HepG2 (cell line): ENCODE data around the gene CLPTM1L. TPM values are rescaled to one million over a fixed set of nuclear protein-coding genes. Genes with fewer than 3 reads are reported as not detected.

Source experiments
- FOXC1 ChIP-seq: sonication (generic); formaldehyde crosslinking; IDR thresholded peaks from 2 replicates; pipeline ENCODE4 v1.8.0; 2022; ENCODE audit warnings: mild to moderate bottlenecking, missing genetic modification reagents, borderline replicate concordance
- GABPB1 ChIP-seq: IDR thresholded peaks from 2 replicates; pipeline ENCODE4 v1.6.1; 2016; ENCODE audit warnings: mild to moderate bottlenecking, missing genetic modification reagents, moderate library complexity, missing compliant biosample characterization
- KDM2A ChIP-seq: sonication (generic); formaldehyde crosslinking; IDR thresholded peaks from 2 replicates; pipeline ENCODE4 v1.4.0; 2020; ENCODE audit warnings: low read depth, missing genetic modification reagents, borderline replicate concordance
- MAZ ChIP-seq, 2 experiments: sonication (generic) in 1 of 2; formaldehyde crosslinking in 1 of 2; IDR thresholded peaks; 2 replicates each; pipeline versions ENCODE4 v1.5.0 to v1.6.1; 2012 to 2020; ENCODE audit warnings: low read depth in 2 of 2, mild to moderate bottlenecking in 2 of 2, borderline replicate concordance in 1 of 2, improper control_type of control experiment in 1 of 2, low read length in 1 of 2, missing genetic modification reagents in 1 of 2, moderate library complexity in 1 of 2
- MXD1 ChIP-seq: sonication (generic); formaldehyde crosslinking; IDR thresholded peaks from 2 replicates; pipeline ENCODE4 v1.4.0; 2020; ENCODE audit warnings: mild to moderate bottlenecking, missing genetic modification reagents
- NFATC3 ChIP-seq: sonication (generic); formaldehyde crosslinking; IDR thresholded peaks from 2 replicates; pipeline ENCODE4 v1.5.1; 2020; ENCODE audit warnings: mild to moderate bottlenecking, missing genetic modification reagents
- NONO ChIP-seq, 2 experiments: fragments of 450-650 bp in 1 of 2; sonication (generic) in 1 of 2; formaldehyde crosslinking in 1 of 2; IDR thresholded peaks in 1 of 2; conservative IDR thresholded peaks in 1 of 2; 2 replicates each; pipeline versions ENCODE4 v1.6.1 to v1.8.0; 2017 to 2022; ENCODE audit warnings: mild to moderate bottlenecking in 1 of 2, missing genetic modification reagents in 1 of 2, moderate library complexity in 1 of 2
- NPAS2 ChIP-seq: sonication (generic); formaldehyde crosslinking; IDR thresholded peaks from 2 replicates; pipeline ENCODE4 v1.8.0; 2022; ENCODE audit warnings: mild to moderate bottlenecking, missing genetic modification reagents, borderline replicate concordance
- RXRA ChIP-seq: sonication (generic); formaldehyde crosslinking; IDR thresholded peaks from 2 replicates; pipeline ENCODE4 v1.5.1; 2020; ENCODE audit warnings: missing genetic modification reagents
- RXRB ChIP-seq: IDR thresholded peaks from 2 replicates; pipeline ENCODE4 v1.6.1; 2016; ENCODE audit warnings: borderline replicate concordance, missing genetic modification reagents, missing compliant biosample characterization
- SAP130 ChIP-seq: IDR thresholded peaks from 2 replicates; pipeline ENCODE4 v1.6.1; 2016; ENCODE audit warnings: low read depth
- SMC3 ChIP-seq: IDR thresholded peaks from 2 replicates; pipeline ENCODE4 v1.6.1; 2011; ENCODE audit warnings: low read length, improper control_type of control experiment
- SP4 ChIP-seq: sonication (generic); formaldehyde crosslinking; IDR thresholded peaks from 2 replicates; pipeline ENCODE4 v1.8.1; 2023; ENCODE audit warnings: mild to moderate bottlenecking, missing genetic modification reagents
- ZBTB14 ChIP-seq: sonication (generic); formaldehyde crosslinking; IDR thresholded peaks from 2 replicates; pipeline ENCODE4 v1.4.0; 2020; ENCODE audit warnings: missing genetic modification reagents
- ZFP36L2 ChIP-seq: sonication (generic); formaldehyde crosslinking; IDR thresholded peaks from 2 replicates; pipeline ENCODE4 v1.4.0; 2020; ENCODE audit warnings: missing genetic modification reagents
- ZFP82 ChIP-seq: sonication (generic); formaldehyde crosslinking; IDR thresholded peaks from 2 replicates; pipeline ENCODE4 v1.5.1; 2020; ENCODE audit warnings: mild to moderate bottlenecking, missing genetic modification reagents, borderline replicate concordance
- ZNF468 ChIP-seq: sonication (generic); formaldehyde crosslinking; IDR thresholded peaks from 2 replicates; pipeline ENCODE4 v1.8.0; 2022; ENCODE audit warnings: mild to moderate bottlenecking, moderate library complexity, missing genetic modification reagents
- ZNF547 ChIP-seq: sonication (generic); formaldehyde crosslinking; IDR thresholded peaks from 2 replicates; pipeline ENCODE4 v1.5.1; 2020; ENCODE audit warnings: mild to moderate bottlenecking, missing genetic modification reagents
- ZNF598 ChIP-seq: sonication (generic); formaldehyde crosslinking; IDR thresholded peaks from 2 replicates; pipeline ENCODE4 v1.5.1; 2020; ENCODE audit warnings: mild to moderate bottlenecking, missing genetic modification reagents, borderline replicate concordance
- ZNF607 ChIP-seq: sonication (generic); formaldehyde crosslinking; IDR thresholded peaks from 2 replicates; pipeline ENCODE4 v1.5.1; 2020; ENCODE audit warnings: missing genetic modification reagents, mild to moderate bottlenecking, borderline replicate concordance
- ZNF768 ChIP-seq: sonication (generic); formaldehyde crosslinking; IDR thresholded peaks from 2 replicates; pipeline ENCODE4 v1.4.0; 2020; ENCODE audit warnings: missing genetic modification reagents
- ZNF782 ChIP-seq: sonication (generic); formaldehyde crosslinking; IDR thresholded peaks from 2 replicates; pipeline ENCODE4 v1.4.0; 2020; ENCODE audit warnings: missing genetic modification reagents, mild to moderate bottlenecking, borderline replicate concordance
- polyA plus RNA-seq, 8 experiments: library from polyadenylated mRNA; depleted of rRNA in 3 of 8; stranded (reverse) in 7 of 8; unstranded in 1 of 8; fragments of >200 nt; fragmentation: Illumina TruSeq in 4 of 8; extraction: Trizol in 4 of 8; gene quantifications; 2 replicates each; pipeline versions ENCODE4 v1.2.1 to v1.2.3, GENCODE V29; 2011 to 2016; ENCODE audit warnings: low read depth in 4 of 8, missing spikeins in 1 of 8, mixed read lengths in 1 of 8; ENCODE audit not compliant: insufficient read depth in 1 of 8
- total RNA-seq, 5 experiments: library from RNA; depleted of rRNA; stranded (reverse); fragments of >200 nt; fragmentation: Illumina TruSeq; extraction: Trizol; gene quantifications; 2 replicates each; pipeline ENCODE4 v1.2.3, GENCODE V29; 2016; ENCODE audit warnings: low read depth in 1 of 5
- TF ChIP-seq, protein P1 (sequence below): sonication (generic); formaldehyde crosslinking; IDR thresholded peaks from 2 replicates; pipeline ENCODE4 v1.4.0; 2020; ENCODE audit warnings: missing genetic modification reagents
- TF ChIP-seq, protein P2 (sequence below): sonication (generic); formaldehyde crosslinking; IDR thresholded peaks from 2 replicates; pipeline ENCODE4 v1.5.0; 2020; ENCODE audit warnings: missing genetic modification reagents, mild to moderate bottlenecking, borderline replicate concordance
- TF ChIP-seq, protein P3 (sequence below): sonication (generic); formaldehyde crosslinking; IDR thresholded peaks from 2 replicates; pipeline ENCODE4 v1.4.0; 2020; ENCODE audit warnings: mild to moderate bottlenecking, missing genetic modification reagents

CLPTM1L gene
- total and polyA plus RNA-seq, 2 of the 13 experiments (the other 11 are each of a cell fraction or from before 2014, with no cell fraction given) = 80.3 to 124 TPM

GRCh38 chr5:1294835-1295649 is 49.9 kb downstream of the CLPTM1L start, which contains the start of gene TERT (continued):
- no peak for TF ChIP-seq ZBTB14
- TF ChIP-seq ZFP82 (CRISPR knock-in tag) = no peak
- no peak for TF ChIP-seq ZNF768 (CRISPR knock-in tag)
- TF ChIP-seq, protein P1, sequence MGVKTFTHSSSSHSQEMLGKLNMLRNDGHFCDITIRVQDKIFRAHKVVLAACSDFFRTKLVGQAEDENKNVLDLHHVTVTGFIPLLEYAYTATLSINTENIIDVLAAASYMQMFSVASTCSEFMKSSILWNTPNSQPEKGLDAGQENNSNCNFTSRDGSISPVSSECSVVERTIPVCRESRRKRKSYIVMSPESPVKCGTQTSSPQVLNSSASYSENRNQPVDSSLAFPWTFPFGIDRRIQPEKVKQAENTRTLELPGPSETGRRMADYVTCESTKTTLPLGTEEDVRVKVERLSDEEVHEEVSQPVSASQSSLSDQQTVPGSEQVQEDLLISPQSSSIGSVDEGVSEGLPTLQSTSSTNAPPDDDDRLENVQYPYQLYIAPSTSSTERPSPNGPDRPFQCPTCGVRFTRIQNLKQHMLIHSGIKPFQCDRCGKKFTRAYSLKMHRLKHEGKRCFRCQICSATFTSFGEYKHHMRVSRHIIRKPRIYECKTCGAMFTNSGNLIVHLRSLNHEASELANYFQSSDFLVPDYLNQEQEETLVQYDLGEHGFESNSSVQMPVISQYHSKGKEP = no peak
- TF ChIP-seq ZNF547 (CRISPR knock-in tag) = no peak
- no peak for TF ChIP-seq FOXC1 (CRISPR knock-in tag)
- 0 out of 2 replicates have a peak, but pooled peaks have one; percentile 16 for TF ChIP-seq SP4
- TF ChIP-seq ZFP36L2 (CRISPR knock-in tag) = no peak
- no peak for TF ChIP-seq MAZ (IDR thresholded peaks at IDR 0.05; ENCODE audit: borderline replicate concordance, low read depth, low read length)
- 0 out of 2 replicates have a peak, but pooled peaks have one; percentile 35 for TF ChIP-seq MAZ (CRISPR knock-in tag; IDR thresholded peaks at IDR 0.05; ENCODE audit: low read depth)
- TF ChIP-seq ZNF598 (CRISPR knock-in tag) = no peak
- TF ChIP-seq ZNF468 (CRISPR knock-in tag) = no peak
- TF ChIP-seq NFATC3 = no peak
- peak; percentile 15; the same call in 1 of the 2 replicates for TF ChIP-seq RXRA (CRISPR knock-in tag)
- TF ChIP-seq NPAS2 = no peak
- no peak for TF ChIP-seq KDM2A
- no peak for TF ChIP-seq RXRB (CRISPR knock-in tag)
- no peak for TF ChIP-seq ZNF782 (CRISPR knock-in tag)
- TF ChIP-seq, protein P2, sequence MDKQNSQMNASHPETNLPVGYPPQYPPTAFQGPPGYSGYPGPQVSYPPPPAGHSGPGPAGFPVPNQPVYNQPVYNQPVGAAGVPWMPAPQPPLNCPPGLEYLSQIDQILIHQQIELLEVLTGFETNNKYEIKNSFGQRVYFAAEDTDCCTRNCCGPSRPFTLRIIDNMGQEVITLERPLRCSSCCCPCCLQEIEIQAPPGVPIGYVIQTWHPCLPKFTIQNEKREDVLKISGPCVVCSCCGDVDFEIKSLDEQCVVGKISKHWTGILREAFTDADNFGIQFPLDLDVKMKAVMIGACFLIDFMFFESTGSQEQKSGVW (CRISPR knock-in tag) = no peak
- peak; percentile 86 for TF ChIP-seq SAP130 (CRISPR knock-in tag)
- peak; percentile 72 for TF ChIP-seq GABPB1
- no peak for TF ChIP-seq ZNF607 (CRISPR knock-in tag)
- TF ChIP-seq SMC3 = no peak
- no peak for TF ChIP-seq NONO (IDR thresholded peaks at IDR 0.05)
- no peak for TF ChIP-seq NONO (CRISPR knock-in tag; conservative IDR thresholded peaks at IDR 0.05)
- TF ChIP-seq MXD1 = peak; percentile 38; the same call in 1 of the 2 replicates
- TF ChIP-seq, protein P3, sequence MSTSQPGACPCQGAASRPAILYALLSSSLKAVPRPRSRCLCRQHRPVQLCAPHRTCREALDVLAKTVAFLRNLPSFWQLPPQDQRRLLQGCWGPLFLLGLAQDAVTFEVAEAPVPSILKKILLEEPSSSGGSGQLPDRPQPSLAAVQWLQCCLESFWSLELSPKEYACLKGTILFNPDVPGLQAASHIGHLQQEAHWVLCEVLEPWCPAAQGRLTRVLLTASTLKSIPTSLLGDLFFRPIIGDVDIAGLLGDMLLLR (CRISPR knock-in tag) = peak; percentile 77; the same call in 1 of the 2 replicates
